Measurements from ENCODE around the gene SP3. TPM values are rescaled to one million over a fixed set of nuclear protein-coding genes. Genes with fewer than 3 reads are reported as not detected.

The SP3 gene
- total RNA-seq, 4 donors from 2014 or later, result 41.9 to 101 (median 81.6) TPM

GRCh38 chr2:173959358-173959884 lies 5.8 kb downstream of the SP3 start:
- Histone ChIP-seq H3K4me1 (peaks cover 33 to 83% (median 63%) of the 10 kb centered on the region in 4 donors), H3K27me3 (no peaks in the 10 kb centered on the region), H3K27ac (peak overlapping the region in 3 of 4 donors; percentile 97 to 99 (median 98)), H3K9me3 (no peaks in the 10 kb centered on the region), H3K4me3 (no peak overlapping the region), H3K36me3 (peaks cover 0 to 15% (median 7%) of the 10 kb centered on the region in 4 donors)
- WGBS, 2 donors (ENCODE audit: low coverage in 1 of 2), result 77 to 100% methylated on average over 2 to 16 of the region's 16 CpGs
- in situ Hi-C loops (cut with MboI; ENCODE audit: low pct_ligation_motif_present in 1 of 4, low pct_unique_long_range_greater_than_20kb in 1 of 4, low sequenced_read_pairs in 3 of 4), result no loop called here
- DNase-seq, result no peak
- TF ChIP-seq POLR2A (IDR thresholded peaks at IDR 0.05) (no peak), POLR2AphosphoS5 (IDR thresholded peaks at IDR 0.05) (no peak), EP300 (IDR thresholded peaks at IDR 0.05; ENCODE audit: low read depth) (no peak), CTCF (IDR thresholded peaks at IDR 0.05) (no peak)
- intact Hi-C loops (cut with DNase I; ENCODE audit: low total_unique reads), result no loop called here

GRCh38 chr2:173958198-173958846 lies 6.9 kb downstream of the SP3 start:
- peak overlapping the region in 3 of 4 donors; percentile 41 to 54 (median 45) for H3K27ac ChIP-seq

GRCh38 chr2:173957517-173957916 lies 7.7 kb downstream of the SP3 start:
- Histone ChIP-seq H3K27me3 (no peaks in the 10 kb centered on the region), H3K4me3 (no peak overlapping the region), H3K36me3 (peaks cover 0 to 17% (median 7%) of the 10 kb centered on the region in 4 donors), H3K4me1 (peaks cover 41 to 97% (median 68%) of the 10 kb centered on the region in 4 donors), H3K27ac (peak overlapping the region; percentile 41 to 54 (median 44)), H3K9me3 (no peaks in the 10 kb centered on the region)
- in situ Hi-C loops (cut with MboI; ENCODE audit: low pct_ligation_motif_present in 1 of 4, low pct_unique_long_range_greater_than_20kb in 1 of 4, low sequenced_read_pairs in 3 of 4), result no loop called here
- TF ChIP-seq POLR2AphosphoS5 (IDR thresholded peaks at IDR 0.05) (peak in 2 of 3 donors; percentile 21 to 50), CTCF (IDR thresholded peaks at IDR 0.05) (no peak), EP300 (IDR thresholded peaks at IDR 0.05; ENCODE audit: low read depth) (no peak), POLR2A (IDR thresholded peaks at IDR 0.05) (no peak)
- DNase-seq, result no peak
- intact Hi-C loops (cut with DNase I; ENCODE audit: low total_unique reads), result no loop called here
- 31% methylated on average over 2 of the region's 2 CpGs for WGBS, 2 donors (ENCODE audit: low coverage in 1 of 2)

More at GRCh38 chr2:173958198-173958846, 6.9 kb downstream of the SP3 start:
- no peaks in the 10 kb centered on the region for H3K27me3 ChIP-seq
- H3K4me1 ChIP-seq, result peaks cover 34 to 94% (median 65%) of the 10 kb centered on the region in 4 donors
- intact Hi-C loops (cut with DNase I; ENCODE audit: low total_unique reads) (no loop called here), in situ Hi-C loops (cut with MboI; ENCODE audit: low pct_ligation_motif_present in 1 of 4, low pct_unique_long_range_greater_than_20kb in 1 of 4, low sequenced_read_pairs in 3 of 4) (no loop called here)
- no peak for DNase-seq
- H3K4me3 ChIP-seq, result no peak overlapping the region
- TF ChIP-seq POLR2AphosphoS5 (IDR thresholded peaks at IDR 0.05), result no peak
- TF ChIP-seq CTCF (IDR thresholded peaks at IDR 0.05), result no peak
- no peak for TF ChIP-seq EP300 (IDR thresholded peaks at IDR 0.05; ENCODE audit: low read depth)
- no peak for TF ChIP-seq POLR2A (IDR thresholded peaks at IDR 0.05)
- no peaks in the 10 kb centered on the region for H3K9me3 ChIP-seq
- WGBS, 2 donors (ENCODE audit: low coverage in 1 of 2), result 59 to 64% methylated on average over 4 of the region's 4 CpGs
- peaks cover 0 to 17% (median 7%) of the 10 kb centered on the region in 4 donors for H3K36me3 ChIP-seq

GRCh38 chr2:173956454-173956853 lies 8.7 kb downstream of the SP3 start:
- Histone ChIP-seq H3K9me3 (no peaks in the 10 kb centered on the region), H3K27me3 (no peaks in the 10 kb centered on the region), H3K27ac (no peak overlapping the region), H3K4me3 (no peak overlapping the region), H3K4me1 (peaks cover 45 to 98% (median 72%) of the 10 kb centered on the region in 4 donors), H3K36me3 (peaks cover 0 to 17% (median 7%) of the 10 kb centered on the region in 4 donors)
- no peak for DNase-seq
- no peak for TF ChIP-seq EP300 (IDR thresholded peaks at IDR 0.05; ENCODE audit: low read depth)
- no peak for TF ChIP-seq CTCF (IDR thresholded peaks at IDR 0.05)
- no peak for TF ChIP-seq POLR2A (IDR thresholded peaks at IDR 0.05)
- no peak for TF ChIP-seq POLR2AphosphoS5 (IDR thresholded peaks at IDR 0.05)
- WGBS, 2 donors (ENCODE audit: low coverage in 1 of 2), result 50% methylated on average over 3 of the region's 3 CpGs
- in situ Hi-C loops (cut with MboI; ENCODE audit: low pct_ligation_motif_present in 1 of 4, low pct_unique_long_range_greater_than_20kb in 1 of 4, low sequenced_read_pairs in 3 of 4), result no loop called here
- intact Hi-C loops (cut with DNase I; ENCODE audit: low total_unique reads), result no loop called here

Data from transverse colon (tissue), 4 donors.